GM04503 (cell line): Measurements from ENCODE around the gene DNAH1.

ENCODE experiments used
- DNase-seq: peaks from one replicate; pipeline ENCODE4 v3.0.0-alpha.2; 2012; ENCODE audit warnings: low read depth

DNAH1 gene

DNA sequence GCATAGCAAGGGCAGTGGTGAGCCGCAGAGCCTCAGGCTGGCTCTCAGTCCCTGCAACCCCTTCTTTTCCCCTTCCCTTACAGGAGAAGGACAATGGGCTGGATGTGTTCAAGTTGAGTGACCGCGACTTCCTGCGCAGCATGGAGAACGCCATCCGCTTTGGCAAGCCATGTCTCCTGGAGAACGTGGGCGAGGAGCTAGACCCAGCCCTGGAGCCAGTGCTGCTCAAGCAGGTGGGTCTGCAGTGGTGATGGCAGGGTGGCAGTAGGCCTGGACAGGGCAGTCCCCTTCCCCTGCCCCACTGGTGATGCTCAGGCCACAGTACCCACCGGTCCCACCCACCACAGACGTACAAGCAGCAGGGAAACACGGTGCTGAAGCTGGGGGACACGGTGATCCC is 75.0 kb downstream of the DNAH1 start:
- DNase-seq: no peak

DNA sequence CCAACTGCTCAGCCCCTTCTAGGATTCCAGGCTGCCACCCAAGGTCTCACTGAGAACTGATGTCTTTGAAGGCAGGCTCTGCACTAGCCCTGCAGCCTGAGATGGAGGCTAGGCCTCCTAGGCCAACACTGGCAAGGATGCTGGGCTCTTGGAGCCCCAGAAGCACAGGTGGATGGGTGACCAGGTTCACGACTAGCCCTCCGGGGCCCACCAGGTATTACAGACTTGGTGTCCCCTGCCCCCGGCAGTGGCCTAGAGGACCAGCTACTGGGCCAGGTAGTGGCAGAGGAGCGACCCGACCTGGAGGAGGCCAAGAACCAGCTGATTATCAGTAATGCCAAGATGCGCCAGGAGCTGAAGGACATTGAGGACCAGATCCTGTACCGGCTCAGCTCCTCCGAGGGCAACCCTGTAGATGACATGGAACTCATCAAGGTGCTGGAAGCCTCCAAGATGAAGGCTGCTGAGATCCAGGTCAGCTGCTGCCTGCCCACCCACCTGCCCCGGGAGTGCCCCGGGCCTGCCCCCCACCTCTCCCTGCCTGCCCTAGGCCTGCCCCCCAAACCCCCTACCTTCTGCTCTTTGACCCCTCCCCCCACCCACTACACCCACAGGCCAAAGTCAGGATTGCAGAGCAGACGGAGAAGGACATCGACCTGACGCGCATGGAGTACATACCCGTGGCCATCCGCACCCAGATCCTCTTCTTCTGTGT is 76.3 kb downstream of the DNAH1 start:
- DNase-seq: no peak

DNA sequence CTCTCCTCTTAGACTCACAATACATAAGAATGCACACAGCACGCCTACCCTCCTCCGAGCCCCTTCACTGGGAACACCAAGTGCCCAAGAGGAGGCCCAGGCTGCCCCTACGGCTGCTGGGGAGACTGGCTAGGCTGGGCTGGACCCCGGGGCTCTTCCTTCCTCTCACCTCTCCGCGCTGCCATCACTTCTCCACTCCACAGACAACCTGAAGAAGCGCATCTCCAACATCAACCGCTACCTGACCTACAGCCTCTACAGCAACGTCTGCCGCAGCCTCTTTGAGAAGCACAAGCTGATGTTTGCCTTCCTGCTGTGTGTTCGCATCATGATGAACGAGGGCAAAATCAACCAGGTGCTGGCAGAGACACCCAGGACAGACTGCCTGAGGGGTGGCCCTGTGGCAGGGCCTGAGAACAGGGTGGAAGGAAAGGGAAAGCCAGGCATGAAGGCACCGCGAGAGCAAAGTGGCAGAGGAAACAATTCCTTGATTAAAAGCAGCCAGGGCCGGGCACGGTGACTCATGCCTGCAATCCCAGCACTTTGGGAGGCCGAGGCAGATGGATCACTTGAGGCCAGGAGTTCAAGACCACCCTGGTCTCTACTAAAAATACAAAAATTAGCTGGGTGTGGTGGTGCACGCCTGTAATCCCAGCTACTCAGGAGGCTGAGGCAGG is 77.2 kb downstream of the DNAH1 start:
- DNase-seq: no peak

DNA sequence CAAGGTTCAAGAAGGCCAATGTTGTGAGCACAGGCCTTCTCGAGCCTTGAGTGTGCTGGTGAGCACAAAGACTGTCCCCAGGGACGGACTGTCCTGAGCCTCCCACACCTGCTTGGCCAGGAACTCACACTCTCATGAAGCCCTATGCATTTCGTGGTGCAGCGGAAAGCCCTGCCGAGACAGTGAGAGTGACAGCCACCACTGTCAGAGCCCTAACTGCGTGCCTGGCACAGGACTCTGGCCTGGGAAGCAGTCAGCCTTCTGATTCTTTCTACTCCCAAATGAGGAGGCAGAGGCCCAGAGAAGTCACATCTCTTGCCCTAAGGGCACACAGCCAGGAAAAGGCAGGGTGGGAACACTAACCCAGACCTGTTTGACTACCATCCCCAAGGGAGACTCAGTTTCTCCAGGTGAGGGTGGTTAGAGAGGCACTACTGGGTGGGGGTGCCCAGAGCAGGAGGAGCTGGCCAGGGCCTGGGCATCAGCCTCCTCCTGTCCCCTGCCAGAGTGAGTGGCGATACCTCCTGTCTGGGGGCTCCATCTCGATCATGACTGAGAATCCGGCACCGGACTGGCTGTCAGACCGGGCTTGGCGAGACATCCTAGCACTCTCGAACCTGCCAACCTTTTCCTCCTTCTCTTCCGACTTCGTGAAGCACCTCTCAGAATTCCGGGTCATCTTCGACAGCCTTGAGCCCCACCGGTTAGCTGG is 78.0 kb downstream of the DNAH1 start:
- DNase-seq: no peak

DNA sequence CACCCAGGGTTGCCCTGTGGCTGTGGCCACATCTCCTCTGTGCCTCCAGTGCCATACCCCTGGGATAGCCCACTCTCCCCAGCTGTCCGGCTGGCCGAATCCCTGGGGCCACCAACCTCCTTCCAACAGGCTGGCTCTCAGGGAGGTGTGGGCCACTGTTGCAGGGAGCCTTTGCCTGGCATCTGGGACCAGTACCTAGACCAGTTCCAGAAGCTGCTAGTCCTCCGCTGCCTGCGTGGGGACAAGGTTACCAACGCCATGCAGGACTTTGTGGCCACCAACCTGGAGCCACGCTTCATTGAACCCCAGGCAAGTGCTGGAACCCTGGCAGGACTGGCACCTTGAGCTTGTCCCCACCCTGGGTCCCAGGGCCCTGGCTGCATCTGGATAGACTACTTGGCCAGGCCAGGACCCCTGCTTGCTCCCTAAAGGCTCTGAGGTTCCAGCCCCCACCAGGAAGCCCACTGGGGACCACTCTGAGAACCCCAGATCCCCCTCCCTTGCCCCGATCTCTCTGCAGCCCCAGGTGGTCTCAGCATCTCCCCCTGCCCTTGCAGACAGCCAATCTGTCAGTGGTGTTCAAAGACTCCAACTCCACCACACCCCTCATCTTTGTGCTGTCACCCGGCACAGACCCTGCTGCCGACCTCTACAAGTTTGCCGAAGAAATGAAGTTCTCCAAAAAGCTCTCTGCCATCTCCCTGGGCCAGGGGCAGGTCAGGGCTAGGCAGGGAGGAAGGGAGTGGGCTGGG is 78.8 kb downstream of the DNAH1 start:
- DNase-seq: no peak

DNA sequence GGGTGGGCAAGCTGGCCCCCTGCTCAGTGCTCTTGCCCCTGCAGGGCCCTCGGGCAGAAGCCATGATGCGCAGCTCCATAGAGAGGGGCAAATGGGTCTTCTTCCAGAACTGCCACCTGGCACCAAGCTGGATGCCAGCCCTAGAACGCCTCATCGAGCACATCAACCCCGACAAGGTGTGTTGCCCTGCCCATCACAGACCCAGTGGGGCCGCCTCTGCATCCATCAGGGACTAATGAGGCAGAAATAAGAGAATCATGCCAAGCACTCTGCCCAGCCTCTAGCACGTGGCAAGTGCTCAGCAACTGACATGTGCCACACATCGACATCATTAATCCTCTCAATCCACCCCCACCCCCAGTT is 79.4 kb downstream of the DNAH1 start:
- no peak for DNase-seq

DNA sequence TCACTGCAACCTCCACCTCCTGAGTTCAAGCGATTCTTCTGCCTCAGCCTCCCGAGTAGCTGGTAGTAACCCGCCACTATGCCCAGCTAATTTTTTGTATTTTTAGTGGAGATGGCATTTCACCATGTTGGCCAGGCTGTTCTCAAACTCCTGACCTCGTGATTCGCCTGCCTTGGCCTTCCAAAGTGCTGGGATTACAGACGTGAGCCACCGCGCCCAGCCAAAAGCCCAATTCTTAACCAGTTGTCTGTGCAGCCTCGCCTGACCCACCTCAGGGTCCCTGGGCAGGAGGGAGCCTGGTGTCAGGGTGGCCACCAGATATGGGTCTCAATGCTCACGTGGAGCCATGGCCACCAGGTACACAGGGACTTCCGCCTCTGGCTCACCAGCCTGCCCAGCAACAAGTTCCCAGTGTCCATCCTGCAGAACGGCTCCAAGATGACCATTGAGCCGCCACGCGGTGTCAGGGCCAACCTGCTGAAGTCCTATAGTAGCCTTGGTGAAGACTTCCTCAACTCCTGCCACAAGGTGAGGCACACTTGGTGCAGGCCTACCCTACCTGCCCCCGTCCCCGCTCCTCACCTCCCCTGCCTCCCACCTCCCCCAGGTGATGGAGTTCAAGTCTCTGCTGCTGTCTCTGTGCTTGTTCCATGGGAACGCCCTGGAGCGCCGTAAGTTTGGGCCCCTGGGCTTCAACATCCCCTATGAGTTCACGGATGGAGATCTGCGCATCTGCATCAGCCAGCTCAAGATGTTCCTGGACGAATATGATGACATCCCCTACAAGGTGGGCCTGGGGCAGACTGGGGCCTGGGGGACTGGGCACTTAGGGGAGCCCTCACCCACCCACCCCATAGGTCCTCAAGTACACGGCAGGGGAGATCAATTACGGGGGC is 80.1 kb downstream of the DNAH1 start:
- DNase-seq: no peak

DNA sequence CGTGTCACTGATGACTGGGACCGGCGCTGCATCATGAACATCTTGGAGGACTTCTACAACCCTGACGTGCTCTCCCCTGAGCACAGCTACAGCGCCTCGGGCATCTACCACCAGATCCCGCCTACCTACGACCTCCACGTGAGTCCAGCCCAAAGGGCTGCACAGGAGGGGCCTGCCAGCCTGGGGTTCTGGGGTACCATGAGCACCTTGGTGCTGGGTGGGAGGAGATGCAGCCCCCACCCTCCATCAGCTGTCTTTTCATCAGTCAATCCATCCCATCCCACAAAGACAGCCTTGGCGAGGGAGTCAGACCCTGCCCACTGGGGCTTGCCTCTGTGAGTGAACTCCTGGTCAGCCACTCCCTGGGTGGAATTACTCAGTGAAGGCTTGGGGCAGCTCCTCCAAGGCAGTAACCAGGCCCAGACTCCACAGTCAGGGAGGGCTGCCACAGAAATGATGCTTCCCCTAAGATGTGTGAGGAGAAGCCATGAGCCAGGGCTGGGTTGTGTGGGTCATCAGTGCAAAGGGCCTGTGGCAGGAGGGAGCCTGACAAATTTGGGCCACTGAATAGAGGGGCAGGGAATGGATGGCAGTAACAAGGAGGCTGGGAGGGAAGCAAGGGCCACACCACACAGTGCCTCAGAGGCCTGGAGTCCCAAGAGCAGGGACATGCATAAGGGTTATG is 80.9 kb downstream of the DNAH1 start:
- DNase-seq: no peak

DNA sequence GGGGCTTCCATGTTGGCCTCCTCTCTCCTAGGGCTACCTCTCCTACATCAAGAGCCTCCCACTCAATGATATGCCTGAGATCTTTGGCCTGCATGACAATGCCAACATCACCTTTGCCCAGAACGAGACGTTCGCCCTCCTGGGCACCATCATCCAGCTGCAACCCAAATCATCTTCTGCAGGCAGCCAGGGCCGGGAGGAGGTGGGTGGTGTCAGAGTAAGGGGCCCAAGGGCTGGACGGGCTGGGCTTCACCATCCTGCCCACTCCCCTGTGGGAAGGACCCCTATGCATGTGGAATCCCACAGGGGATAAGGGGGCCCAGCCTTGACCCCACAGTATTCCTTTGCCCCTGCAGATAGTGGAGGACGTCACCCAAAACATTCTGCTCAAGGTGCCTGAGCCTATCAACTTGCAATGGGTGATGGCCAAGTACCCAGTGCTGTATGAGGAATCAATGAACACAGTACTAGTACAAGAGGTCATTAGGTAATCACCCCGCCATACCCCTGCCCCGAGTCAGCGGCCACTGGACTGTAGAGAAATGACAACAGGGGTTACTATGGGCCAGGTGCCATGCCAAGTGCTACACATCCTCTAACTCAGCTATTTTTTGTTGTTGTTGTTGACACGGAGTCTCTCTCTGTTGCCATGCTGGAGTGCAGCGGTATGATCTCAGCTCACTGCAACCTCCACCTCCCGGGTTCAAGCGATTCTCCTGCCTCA is 81.7 kb downstream of the DNAH1 start:
- no peak for DNase-seq

DNA sequence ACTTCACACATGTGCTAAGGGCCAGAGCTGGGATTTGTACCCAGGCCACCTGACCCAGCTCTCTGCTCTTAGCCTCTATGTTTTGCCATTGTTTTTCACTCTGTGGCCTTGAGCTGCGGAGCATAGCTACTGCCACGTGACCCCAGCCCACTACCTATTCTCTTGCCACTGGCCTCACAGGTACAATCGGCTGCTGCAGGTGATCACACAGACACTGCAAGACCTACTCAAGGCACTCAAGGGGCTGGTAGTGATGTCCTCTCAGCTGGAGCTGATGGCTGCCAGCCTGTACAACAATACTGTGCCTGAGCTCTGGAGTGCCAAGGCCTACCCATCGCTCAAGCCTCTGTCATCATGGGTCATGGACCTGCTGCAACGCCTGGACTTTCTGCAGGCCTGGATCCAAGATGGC is 82.6 kb downstream of the DNAH1 start:
- no peak for DNase-seq

DNA sequence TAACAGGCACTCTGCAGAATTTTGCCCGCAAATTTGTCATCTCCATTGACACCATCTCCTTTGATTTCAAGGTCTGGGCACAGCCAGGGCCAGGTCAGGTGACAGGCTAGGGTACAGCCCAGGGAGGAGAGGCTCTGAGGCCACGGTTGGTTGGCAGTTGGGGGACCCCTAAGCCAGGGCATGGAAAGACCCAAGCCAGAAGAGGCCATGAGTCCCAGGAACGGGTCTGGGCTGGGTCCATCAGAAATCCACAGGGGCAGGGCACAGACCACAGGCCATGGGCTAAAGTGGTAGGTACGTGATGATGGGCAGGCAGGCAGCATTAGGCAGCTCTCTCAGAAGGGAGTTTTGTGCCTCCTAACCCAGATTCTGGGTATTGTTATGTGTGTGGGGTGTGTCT is 83.0 kb downstream of the DNAH1 start:
- DNase-seq: no peak

DNA sequence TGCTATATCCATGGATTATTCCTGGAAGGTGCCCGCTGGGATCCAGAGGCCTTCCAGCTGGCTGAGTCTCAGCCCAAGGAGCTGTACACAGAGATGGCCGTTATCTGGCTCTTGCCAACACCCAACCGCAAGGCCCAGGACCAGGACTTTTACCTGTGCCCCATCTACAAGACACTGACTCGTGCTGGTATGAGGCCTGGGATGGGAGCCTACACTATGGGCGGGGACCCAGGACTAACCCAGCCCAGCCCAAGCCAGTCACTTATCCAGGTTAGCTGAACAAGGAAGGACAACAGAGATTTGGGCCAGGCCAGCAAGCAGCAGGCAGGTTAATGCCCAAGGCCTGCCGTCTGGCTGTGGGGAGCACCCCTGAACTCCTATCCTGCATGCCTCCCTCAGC is 83.5 kb downstream of the DNAH1 start:
- DNase-seq: no peak

DNA sequence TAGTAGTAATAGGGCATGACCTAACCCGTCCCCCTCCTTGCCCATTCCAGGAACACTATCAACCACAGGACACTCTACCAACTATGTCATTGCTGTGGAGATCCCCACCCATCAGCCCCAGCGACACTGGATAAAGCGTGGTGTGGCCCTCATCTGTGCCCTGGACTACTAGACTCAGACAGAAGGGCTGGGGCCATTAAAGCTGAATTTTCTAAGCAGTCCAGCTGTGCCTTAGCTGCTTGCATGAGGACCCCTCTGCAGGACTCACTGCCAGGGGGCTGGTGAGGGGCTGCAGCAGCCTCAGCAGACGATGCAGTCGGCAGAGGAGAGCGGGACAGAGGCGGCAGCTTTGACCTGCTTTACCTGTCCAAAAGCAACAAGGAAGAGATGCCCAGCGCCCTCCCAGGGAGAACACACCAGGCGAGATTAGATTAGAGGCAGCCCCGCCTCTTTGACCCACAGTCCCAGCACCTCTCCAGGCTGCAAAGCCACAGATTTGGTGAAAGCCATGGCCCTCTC is 84.2 kb downstream of the DNAH1 start:
- no peak for DNase-seq

DNA sequence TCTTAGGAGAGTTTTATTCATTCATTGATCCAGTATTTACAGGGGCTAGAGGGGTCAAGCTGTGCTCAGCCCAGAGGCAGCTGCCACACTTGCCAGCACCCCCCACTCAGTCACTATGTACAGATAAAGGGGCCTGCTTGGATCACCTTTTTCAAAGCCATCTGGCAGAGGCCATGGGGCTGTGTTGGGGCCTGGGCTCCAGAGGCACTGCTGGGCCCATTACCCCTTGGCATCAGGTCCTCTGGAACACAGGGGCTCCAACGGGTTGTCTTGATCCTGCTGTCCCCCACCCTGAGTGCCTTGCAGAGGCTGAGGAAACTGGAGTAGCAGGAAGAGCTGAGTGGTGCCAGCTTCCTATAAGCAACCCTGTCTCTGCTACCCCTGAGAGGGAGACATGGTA is 84.9 kb downstream of the DNAH1 start:
- no peak for DNase-seq

DNA sequence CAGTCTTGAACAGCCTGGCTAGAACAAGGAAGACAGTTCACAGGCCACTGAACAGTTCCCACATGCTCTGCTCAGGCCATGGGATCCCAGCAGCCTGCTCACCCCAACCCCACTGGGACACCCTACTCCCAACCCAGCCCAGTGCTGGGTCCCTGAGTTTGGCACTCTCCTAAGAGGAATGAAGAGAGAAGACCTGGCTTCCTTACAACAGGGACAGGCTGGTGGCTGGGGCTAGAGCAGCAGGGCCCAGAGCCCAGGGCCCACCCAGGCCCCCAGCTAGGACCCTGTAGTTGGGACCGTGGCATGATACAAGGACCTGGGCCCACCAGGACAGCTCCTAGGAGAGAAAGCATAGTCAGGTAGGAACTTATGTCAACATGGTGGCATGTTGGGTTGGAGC is 85.4 kb downstream of the DNAH1 start:
- no peak for DNase-seq

DNA sequence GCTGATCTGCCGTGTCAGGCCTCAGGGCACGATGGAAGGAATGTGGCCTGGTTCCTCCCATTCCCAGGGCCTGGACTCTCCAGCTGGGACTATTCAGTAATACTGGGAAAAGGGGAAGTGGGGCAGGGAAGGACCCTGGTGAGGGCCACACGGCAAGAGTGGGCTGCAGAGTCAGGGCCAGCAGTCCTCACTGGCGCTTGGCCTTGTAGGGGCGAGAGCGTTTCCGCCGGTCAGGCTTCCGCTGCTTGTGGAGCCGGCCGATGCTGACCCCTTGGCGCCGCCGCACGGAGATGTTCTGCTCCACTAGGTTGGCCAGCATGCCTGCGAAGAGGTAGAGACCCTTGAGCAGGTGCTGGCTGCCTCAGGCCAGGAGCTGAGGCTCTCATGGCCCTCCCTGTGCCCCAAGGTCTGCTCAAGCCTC is 86.0 kb downstream of the DNAH1 start:
- no peak for DNase-seq

DNA sequence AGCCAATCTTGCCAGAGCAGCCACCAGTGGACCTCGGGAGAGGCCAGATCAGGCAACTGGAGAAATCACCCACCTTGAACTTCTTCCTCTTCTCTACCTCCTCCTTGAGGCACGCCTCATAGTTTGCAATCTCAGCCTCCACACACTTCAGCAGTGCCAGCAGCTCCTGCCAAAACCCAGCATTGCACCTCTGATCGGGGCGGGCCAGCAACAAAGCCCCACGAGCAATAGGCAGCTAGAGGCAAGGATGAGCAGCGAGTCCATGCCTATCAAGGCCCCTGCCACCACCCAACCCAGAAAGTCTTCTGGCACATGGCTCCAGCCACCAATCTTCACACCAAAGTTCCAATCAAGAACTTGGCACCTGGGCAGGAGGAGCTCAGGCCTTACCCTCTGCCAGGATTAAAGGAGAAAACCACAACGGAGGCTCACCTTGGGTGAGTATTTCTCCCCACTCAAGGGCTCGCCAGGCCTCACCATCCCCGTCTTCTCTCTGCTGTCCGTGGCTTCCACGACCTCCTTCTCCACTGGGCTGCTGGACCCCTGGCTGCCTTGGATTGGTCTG is 86.7 kb downstream of the DNAH1 start:
- no peak for DNase-seq

DNA sequence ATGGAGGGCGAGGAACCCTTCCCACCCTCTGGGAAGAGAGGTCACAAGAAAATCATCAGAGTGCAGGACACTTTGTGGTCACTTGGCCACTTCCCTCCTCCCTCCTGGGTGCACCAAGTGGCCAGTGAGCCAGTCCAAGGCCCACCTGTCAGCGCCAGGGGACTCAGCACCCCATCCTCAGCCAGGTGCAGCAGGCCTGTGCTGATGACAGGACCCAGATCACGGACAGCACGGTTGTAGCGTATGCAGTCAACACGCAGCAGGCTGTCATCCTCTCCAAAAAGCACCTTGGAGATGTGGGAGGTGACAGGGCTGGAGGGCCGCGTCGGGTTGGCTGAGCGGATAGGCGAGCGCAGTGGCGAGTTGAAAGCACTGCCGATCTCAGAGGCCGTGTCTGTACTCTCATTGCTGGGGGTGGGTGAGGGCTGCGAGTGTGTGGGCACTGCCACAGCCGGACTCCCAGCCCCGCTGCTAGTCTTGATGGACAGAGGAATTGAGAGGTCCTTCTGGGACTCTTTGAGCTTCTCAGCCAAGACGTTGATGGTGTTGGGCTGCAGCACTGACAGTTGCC is 87.2 kb downstream of the DNAH1 start:
- no peak for DNase-seq

DNA sequence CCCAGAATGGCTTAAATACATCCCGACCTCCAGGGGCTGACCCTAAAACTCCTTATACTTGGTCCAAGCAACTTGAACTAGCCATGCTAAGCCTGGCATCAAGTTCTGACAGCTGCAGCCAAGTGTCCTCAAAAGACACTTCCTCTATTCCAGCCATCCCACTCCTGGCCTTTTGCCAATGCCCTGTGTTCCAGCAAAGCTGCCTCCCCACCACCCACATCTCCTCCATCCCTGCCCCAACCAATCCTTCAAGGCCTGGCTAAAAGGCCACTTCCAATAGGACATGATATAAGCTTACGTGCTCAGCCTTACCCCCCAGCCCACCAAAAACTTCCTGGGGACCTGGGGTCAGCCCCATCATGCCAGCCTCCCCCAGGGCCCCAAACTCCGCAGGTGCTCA is 87.8 kb downstream of the DNAH1 start:
- no peak for DNase-seq
